PFSK-1 (cell line): ENCODE measurements around the gene FAM20C.

Experiments used
- POLR2AphosphoS5 ChIP-seq: IDR thresholded peaks from 2 replicates; pipeline ENCODE4 v1.6.1; 2012; ENCODE audit warnings: low read depth, mild to moderate bottlenecking, control low read depth, low read length, moderate library complexity
- REST ChIP-seq, 2 experiments: IDR thresholded peaks; 2 replicates each; pipeline versions ENCODE4 v1.6.1 to v1.8.0; 2011 to 2012; ENCODE audit warnings: low read depth in 2 of 2, low read length in 2 of 2, control low read depth in 1 of 2, inconsistent platforms in 1 of 2, mild to moderate bottlenecking in 1 of 2, moderate library complexity in 1 of 2; ENCODE audit not compliant: insufficient read depth in 1 of 2
- TAF1 ChIP-seq: IDR thresholded peaks from 2 replicates; pipeline ENCODE4 v1.6.1; 2012; ENCODE audit warnings: low read length, control low read depth, borderline replicate concordance; ENCODE audit not compliant: insufficient read depth

DNA sequence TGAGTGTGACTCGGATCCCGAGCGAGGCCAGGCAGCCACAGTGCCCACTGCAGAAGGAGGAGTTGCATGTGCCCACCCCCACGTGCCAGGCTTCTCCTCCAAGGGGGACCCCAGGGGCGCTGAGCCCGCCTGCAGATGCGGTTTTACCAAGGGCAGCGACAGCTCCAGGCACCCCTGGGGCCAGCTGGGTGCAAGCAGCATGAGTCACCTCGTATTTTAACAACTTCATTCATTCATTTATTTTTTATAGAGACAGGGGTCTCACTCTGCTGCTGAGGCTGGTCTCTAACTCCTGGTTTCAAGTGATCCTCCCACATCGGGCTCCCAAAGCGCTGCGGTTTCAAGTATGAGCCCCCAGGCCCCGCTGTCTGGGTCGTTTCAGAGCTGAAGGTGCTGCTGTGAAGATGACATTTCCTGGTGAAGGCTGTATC, 96.3 kb downstream of the FAM20C start:
- TF ChIP-seq TAF1: no peak
- no peak for TF ChIP-seq REST (IDR thresholded peaks at IDR 0.05; ENCODE audit: insufficient read depth in 1 of 2, low read depth in 2 of 2, low read length in 2 of 2)
- no peak for TF ChIP-seq POLR2AphosphoS5
